Motor neuron (in vitro differentiated cells): ENCODE results near the gene MYH14. TPM values are rescaled to one million over a fixed set of nuclear protein-coding genes. Genes with fewer than 3 reads are reported as not detected.
"Not testable (repeated sequence)": the region's sequence is repeated elsewhere in the genome, so short reads cannot be mapped to it uniquely, and the experiment has no call there.

Experiments used
- ATAC-seq, 8 experiments: fragments of 200-7000 bp; cut with Tn5 transposase; replicated peaks in 6 of 8; 2 replicates each; pipeline ENCODE4 v1.8.0; 2021; ENCODE audit warnings: mild to moderate bottlenecking in 8 of 8, moderate library complexity in 8 of 8
- H3K27ac ChIP-seq, 2 donors: fragments of 250-450 bp; sonication (Bioruptor Pico); 2 replicates each; pipeline ENCODE4 v1.9.0; 2021; ENCODE audit warnings: antibody characterized with exemption in 2 of 2, mild to moderate bottlenecking in 2 of 2, moderate library complexity in 1 of 2
- H3K4me1 ChIP-seq, 2 donors: fragments of 250-450 bp; sonication (Bioruptor Pico); replicated peaks in 1 of 2; 2 replicates each; pipeline ENCODE4 v1.6.1; 2021; ENCODE audit warnings: antibody characterized with exemption in 2 of 2, mild to moderate bottlenecking in 2 of 2, moderate library complexity in 1 of 2
- H3K4me3 ChIP-seq, 5 donors: fragments of 250-450 bp; sonication (Bioruptor Pico); 2 replicates each; pipeline ENCODE4 v1.9.0; 2021; ENCODE audit warnings: antibody characterized with exemption in 5 of 5, mild to moderate bottlenecking in 5 of 5, moderate library complexity in 4 of 5
- WGBS, 10 experiments: fragments of 450-650 bp; shearing (Covaris generic); methylation state at CpG; one replicate each; pipeline ENCODE4 v1.0.0; 2022; 5-methylcytosine and 5-hydroxymethylcytosine counted together
- in situ Hi-C, 9 experiments: fragments of 400-800 bp; cut with MboI; loops; one replicate each; pipeline ENCODE4 v1.15.0; 2021; ENCODE audit warnings: low sequenced_read_pairs in 9 of 9, low pct_unique_long_range_greater_than_20kb in 2 of 9; ENCODE audit not compliant: unreplicated experiment in 9 of 9
- total RNA-seq, 8 experiments: library from RNA; unstranded; fragments of 300-600 nt; gene quantifications; 2 replicates each; pipeline versions ENCODE4 v1.2.3 to v1.2.4, GENCODE V29; 2022

The MYH14 gene
- total RNA-seq, 8 experiments from 2014 or later, result 0.18 to 2.2 (median 0.54) TPM

DNA sequence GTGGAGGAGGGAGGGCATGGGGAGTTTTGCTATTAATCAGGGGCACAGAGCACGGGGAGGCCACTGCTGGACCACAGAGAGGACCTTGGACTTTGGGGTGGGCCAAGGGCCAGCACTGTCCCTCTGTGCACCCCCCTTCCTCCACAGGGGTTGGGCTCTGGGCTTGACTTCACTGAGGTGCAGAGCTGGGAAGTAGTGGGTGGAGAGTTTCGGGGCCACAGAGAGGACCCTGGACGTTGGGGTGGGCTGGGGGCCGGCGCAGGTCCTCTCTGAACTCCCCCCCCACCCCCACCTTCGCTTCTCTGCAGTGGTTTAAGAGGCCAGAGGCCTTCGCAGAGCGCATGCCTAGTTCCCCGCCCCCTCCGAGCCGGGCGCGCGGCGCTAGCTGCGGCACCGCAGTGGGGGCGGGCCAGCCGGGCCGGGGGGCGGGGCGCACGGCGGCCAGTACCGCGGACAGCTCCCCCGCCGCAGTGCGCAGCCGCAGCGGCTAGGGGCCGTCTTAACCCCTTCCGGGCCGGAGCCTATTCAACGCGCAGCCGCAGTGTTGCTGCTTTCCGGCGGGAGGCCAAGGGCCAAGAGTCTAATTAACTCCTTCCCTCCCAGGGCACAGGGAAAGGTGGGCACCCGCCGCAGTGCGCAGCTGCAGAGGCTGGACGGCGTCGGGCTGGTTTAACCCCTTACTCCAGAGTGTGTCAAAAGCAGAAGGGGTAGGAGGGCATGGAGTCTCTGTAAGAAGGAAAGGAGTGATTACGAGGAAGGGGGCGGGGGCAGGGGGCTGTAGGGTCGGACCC is 122.1 kb downstream of the MYH14 start:
- H3K27ac ChIP-seq, result peak overlapping the region in 1 of 2 donors; percentile 9
- 29% methylated on average over 1 of the region's 48 CpGs; no CpG with 5 or more reads in 9 of the 10 experiments for WGBS, 10 experiments
- peak overlapping the region; percentile 21 to 29 (median 26) for H3K4me3 ChIP-seq
- peak in 7 of 8 experiments; percentile 34 to 77 (median 47) for ATAC-seq
- H3K4me1 ChIP-seq, result peaks cover 5 to 6% of the 10 kb centered on the region in 2 donors
- in situ Hi-C loops, result no loop called here

DNA sequence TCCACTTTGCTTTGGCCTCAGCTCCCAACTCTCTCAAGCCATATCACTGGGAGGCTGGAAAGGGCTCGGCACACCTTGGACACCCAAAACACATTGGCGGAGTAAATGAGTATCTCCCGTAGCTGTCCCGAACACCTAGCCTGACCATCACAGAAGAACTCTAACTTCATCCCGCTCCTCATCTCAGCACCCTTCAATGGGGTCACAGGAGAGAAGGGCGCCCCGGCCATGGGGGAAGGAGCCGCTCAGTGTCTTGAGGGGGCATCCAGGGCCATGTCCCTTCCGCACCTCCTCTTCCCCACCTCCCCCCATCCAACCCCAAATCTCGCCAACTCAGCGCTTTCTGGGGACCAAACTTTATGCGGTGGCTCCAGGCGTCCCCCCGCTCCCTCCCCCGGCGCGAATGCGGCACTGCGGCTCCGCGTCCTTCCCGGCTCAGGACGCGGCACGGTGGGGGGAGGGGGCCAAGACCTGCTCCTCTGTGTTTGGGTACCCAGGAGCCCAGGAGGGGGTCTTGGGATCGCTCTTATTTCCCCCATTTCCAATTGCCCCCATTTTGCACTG is 122.8 kb downstream of the MYH14 start:
- peak overlapping the region; percentile 14 to 29 (median 26) for H3K4me3 ChIP-seq
- ATAC-seq, result no peak
- H3K4me1 ChIP-seq, result peaks cover 5 to 6% of the 10 kb centered on the region in 2 donors
- WGBS, 10 experiments, result 80% methylated on average over 1 of the region's 26 CpGs; no CpG with 5 or more reads in 9 of the 10 experiments
- no peak overlapping the region for H3K27ac ChIP-seq
- in situ Hi-C loops, result no loop called here

DNA sequence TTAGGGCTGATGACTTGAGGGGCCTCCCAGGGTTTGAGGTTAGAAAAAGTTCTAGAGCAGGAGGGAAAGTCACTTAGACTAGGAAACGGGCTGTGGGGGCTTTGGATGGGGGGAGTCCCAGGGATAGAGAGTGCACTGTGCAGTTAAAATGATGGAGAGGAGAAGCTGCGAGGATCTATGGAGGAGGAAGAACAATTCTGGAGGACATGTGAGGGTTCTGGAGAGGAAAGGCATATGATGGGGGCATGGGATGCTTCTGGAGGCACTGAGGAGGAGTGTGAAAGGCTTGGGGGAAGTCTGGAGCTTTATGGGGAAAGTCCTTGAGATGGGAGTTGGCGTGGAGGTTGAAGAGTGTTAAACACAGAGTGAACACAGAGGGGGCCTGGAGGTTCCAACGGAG is 123.6 kb downstream of the MYH14 start:
- 0 to 50% (median 35%) methylated on average over 1 to 3 of the region's 4 CpGs; no CpG with 5 or more reads in 5 of the 10 experiments for WGBS, 10 experiments
- Histone ChIP-seq H3K4me3 (no peak overlapping the region), H3K4me1 (peaks cover 5 to 6% of the 10 kb centered on the region in 2 donors), H3K27ac (no peak overlapping the region)
- ATAC-seq, result no peak
- in situ Hi-C loops, result no loop called here

DNA sequence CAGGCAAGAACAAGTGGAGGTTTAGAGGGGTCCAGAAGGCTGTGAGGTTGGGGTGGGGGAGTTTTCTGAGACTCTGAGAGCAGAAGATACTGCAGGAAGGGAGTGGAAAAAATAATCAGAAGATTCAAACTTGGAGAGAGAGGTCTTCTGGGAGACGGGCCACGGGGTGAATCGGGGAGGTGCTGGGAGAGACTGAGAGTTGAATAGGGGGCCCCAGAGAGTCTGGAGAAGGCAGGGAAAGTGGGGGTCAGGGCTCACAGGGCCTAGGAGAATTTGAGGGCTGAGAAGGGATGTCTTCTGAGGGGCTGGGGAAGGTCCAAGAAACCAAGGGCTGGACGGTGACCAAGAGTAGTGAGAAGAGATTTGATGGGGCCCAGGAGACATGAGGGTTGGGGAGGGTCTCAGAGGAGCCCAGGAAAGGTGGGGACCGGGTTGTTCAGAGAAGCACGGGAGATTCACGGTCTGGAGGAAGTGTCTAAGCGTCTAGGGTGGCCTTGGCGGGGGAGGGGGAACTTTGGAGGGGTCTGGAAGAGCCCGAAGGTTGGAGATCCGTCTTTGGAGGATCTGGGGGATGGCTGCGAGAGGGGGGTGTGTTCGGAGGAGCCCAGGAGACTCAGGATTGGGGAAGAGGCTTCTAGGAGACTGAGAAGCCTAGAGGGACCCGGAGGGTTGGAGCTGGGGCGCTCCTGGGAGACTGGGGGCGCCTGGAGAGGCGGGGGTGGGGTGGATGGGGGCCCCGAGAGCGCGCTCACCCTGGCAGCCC is 124.2 kb downstream of the MYH14 start:
- Histone ChIP-seq H3K27ac (no peak overlapping the region), H3K4me1 (peaks cover 5 to 6% of the 10 kb centered on the region in 2 donors), H3K4me3 (peak overlapping the region; percentile 38 to 52 (median 41))
- no peak for ATAC-seq
- in situ Hi-C loops, result no loop called here
- WGBS, 10 experiments, result 4 to 85% (median 54%) methylated on average over 1 to 5 of the region's 20 CpGs; no CpG with 5 or more reads in 6 of the 10 experiments

DNA sequence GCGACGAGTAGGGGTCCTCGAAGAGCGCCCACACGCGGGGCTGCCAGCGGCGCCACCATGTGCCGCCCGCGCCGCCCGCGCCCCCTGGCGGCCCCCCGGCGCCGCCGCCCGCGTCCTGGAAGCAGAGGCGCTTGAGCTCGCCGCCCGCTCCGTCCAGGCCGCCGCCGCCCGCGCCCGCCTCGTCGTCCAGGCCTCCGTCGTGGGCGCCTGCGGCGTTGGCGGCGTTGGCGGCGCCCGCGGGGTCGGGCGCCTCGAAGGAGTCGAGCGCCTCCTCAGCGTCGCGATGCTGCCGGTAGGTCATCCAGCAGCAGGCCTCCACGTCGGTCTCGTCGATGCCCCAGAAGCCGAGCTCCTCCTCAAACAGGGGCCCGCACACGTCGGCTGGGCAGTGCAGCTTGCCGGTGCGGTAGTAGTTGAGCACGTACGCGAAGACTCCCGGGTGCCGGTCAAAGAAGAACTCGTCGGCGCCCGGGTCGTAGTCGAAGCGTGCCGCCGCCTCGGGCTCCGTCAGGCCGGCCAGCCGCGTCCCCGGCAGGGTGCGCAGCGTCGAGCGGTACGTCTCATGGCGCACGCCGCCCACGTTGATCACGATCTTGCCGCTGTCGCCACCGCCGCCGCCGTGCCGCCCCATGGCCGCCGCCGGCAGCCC is 124.9 kb downstream of the MYH14 start:
- Histone ChIP-seq H3K27ac (peak overlapping the region; percentile 51 to 68), H3K4me3 (peak overlapping the region; percentile 38 to 52 (median 41)), H3K4me1 (peaks cover 5 to 6% of the 10 kb centered on the region in 2 donors)
- in situ Hi-C loops, result no loop called here
- no CpG with 5 or more reads among the region's 104 CpGs for WGBS, 10 experiments
- ATAC-seq, result no peak

DNA sequence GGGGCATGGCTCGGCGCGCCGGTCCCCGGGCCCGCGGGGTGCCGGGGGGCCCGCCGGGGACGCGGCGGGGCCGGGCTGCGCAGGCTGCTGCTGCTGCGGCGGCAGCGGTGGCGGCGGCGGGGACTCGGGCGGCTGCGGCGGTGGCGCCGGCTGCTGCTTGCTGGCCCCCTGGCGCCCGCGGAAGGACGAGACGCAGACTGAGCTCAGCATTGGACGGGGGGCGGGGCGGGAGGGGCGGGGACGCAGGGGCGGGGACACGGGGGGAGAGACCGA is 125.4 kb downstream of the MYH14 start:
- no CpG with 5 or more reads among the region's 40 CpGs for WGBS, 10 experiments
- Histone ChIP-seq H3K4me3 (peak overlapping the region; percentile 38 to 52 (median 41)), H3K27ac (peak overlapping the region; percentile 51 to 68), H3K4me1 (peaks cover 5 to 6% of the 10 kb centered on the region in 2 donors)
- peak in 5 of 8 experiments; percentile 30 to 47 (median 40) for ATAC-seq
- in situ Hi-C loops, result no loop called here

DNA sequence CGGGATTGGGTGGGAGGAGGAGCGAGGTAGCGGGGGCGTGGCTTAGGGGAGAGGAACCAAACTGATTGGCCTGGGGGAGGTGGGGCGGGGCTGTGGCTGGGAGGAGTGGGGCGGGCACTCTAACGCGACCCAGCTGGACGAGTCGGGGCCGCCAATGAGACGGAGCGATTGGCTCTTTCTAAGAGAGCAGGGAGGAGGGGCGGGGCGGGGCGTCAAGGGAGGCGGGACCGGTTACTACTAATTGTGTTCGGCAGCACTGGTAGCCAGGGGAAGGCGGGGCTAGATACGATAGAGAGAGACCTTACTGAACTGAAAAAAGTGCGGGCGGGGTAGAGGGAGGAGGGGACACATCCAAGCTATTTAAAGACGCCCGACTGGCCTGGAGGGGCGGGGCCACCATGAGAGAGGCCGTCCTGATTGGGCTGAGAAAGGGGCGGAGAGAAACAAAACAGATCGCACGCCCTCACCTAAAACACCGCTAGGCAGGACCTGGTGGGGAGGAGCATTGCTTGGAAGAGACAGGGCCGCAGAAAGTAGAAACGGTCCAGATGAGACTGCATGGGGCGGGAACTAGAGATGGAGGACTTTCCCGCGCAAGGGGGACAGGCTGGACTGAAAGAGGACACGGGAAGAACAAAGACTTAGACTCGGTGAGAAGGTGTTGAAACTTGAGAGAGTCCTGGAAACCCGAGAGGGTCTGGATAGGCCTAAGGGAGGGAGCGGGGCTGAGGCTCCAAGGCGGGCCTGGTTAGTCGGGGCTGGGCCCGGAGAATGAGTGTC is 125.9 kb downstream of the MYH14 start, which contains the start of gene KCNC3:
Gene KCNC3, minus strand, starts transcription at position 232 of the 780 bp plus-strand sequence. CDS start 295 bp downstream, outside the sequence.
- H3K4me3 ChIP-seq, result peak within 1 kb of the TSS; percentile 40 to 52 (median 42)
- WGBS, 10 experiments, result 0 to 60% (median 19%) methylated on average over 2 to 11 of the region's 43 CpGs; no CpG with 5 or more reads in 4 of the 10 experiments
- H3K4me1 ChIP-seq, result peaks cover 5 to 8% of the 10 kb centered on the region in 2 donors
- H3K27ac ChIP-seq, result peak within 1 kb of the TSS; percentile 68
- ATAC-seq, result peak; percentile 43 to 86 (median 74)
- in situ Hi-C loops, result no loop called here

DNA sequence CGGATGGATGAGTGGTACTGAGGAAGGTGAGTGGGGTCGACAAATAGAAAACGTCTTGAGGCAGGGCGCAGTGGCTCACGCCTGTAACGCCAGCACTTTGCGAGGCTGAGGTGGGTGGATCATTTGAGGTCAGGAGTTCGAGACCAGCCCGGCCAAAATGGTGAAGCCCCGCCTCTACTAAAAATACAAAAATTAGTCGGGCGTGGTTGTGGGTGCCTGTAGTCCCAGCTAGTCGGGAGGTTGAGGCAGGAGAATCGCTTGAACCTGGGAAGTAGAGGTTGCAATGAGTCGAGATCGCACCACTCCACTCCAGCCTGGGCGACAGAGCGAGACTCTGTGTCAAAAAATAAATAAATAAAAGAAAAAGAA is 126.5 kb downstream of the MYH14 start:
- WGBS, 10 experiments, result 4 to 65% (median 56%) methylated on average over 1 to 17 of the region's 18 CpGs; no CpG with 5 or more reads in 3 of the 10 experiments
- H3K27ac ChIP-seq, result peak overlapping the region; percentile 17 to 68

DNA sequence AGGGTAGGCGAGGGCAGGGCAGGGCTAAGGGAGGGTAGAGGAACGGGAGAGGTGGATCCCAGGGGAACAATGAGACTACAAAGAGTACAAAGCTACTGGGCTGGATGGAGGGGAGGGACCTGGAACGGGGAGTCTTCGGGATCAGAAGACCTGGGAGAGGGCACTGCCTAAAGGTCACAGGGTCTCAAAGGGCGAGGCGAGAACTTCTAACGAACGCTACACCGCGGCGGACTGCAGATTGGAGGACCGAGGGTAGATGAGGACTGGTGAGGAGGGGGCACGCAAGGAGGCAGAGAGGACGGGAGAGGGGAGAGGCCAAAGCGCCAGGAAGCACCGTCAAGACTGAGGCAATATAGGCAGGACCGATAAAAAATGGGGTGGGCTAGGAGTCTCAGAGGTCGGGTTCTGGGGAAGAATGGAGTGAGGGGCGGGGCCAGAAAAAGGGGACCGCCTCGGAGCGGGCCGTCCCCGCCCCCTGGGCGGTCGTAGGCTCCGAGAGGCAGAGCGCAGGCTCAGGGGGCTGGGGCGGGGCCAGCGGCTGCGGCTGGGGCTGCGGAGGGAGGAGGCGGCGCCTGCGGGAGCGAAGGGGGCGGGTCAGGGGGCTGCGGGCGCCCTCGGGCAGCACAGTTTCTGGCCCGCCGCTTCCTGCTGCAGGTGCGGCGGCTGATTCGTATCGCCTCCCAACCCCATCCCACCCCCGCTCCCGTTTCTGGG is 127.1 kb downstream of the MYH14 start:
- Histone ChIP-seq H3K4me1 (peaks cover 0 to 3% of the 10 kb centered on the region in 2 donors), H3K4me3 (peak overlapping the region; percentile 29 to 47 (median 39)), H3K27ac (peak overlapping the region; percentile 17 to 68)
- ATAC-seq, result peak in 6 of 8 experiments; percentile 29 to 61 (median 43)
- in situ Hi-C loops, result no loop called here
- 0 to 60% (median 7%) methylated on average over 1 to 14 of the region's 48 CpGs; no CpG with 5 or more reads in 1 of the 10 experiments for WGBS, 10 experiments

More for the DNA sequence above, 126.5 kb downstream of the MYH14 start:
- in situ Hi-C loops, ATAC-seq, H3K4me1 ChIP-seq: not testable (repeated sequence)
- peak overlapping the region; percentile 29 to 47 (median 39) for H3K4me3 ChIP-seq

DNA sequence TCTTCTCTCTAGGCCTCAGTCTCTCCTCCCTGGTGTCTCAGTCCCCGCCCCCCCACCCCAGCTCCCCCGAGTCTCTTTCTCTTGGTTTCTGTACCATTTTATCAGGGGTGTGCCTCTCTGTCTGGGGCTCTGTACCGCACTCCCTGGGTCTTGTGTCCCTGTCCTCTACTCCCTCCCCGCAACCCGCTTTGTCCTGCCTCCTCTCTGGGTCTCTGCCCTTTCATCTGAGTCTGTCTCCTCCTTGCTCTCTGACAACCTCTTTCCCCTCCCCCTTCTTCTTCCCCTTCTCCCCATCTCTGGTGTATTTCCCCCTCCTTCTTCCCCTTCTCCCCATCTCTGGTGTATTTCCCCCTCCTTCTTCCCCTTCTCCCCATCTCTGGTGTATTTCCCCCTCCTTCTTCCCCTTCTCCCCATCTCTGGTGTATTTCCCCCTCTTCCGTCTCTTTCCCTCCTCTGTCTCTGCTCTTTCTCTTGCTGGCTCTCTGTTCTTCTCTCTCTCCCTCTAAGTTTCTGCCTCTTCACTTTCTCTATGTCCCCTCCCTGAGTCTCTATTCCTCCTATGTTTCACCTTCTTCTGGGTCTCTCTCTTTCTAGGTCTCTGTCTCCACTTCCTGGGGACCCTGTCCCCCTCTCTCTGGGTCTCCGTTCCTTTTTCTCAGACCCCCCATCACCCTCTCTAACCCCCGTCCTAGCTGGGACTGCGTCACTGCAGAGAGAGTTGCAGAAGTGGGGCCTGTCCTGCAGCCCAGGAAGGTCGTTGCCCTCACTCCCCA is 128.0 kb downstream of the MYH14 start:
- 0 to 80% (median 35%) methylated on average over 1 to 4 of the region's 10 CpGs; no CpG with 5 or more reads in 5 of the 10 experiments for WGBS, 10 experiments
- peaks cover 0 to 3% of the 10 kb centered on the region in 2 donors for H3K4me1 ChIP-seq
- in situ Hi-C loops, result no loop called here

DNA sequence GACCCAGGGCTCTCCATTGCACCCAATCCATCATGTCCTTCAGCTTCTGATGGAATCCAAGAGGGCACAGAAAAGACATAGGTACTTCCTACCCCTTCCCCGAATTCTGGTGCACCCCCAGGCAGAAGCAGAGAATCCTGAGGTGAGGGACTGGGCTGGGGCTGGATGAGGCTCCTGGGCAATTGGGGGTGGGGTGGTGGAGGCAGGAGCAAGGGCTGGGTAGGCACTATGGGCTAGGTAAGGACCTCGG is 128.5 kb downstream of the MYH14 start:
- Histone ChIP-seq H3K4me3 (peak overlapping the region in 3 of 5 donors; percentile 52 to 61 (median 58)), H3K4me1 (peaks cover 0 to 3% of the 10 kb centered on the region in 2 donors), H3K27ac (no peak overlapping the region)
- no peak for ATAC-seq
- in situ Hi-C loops, result no loop called here
- 0 to 20% (median 0%) methylated on average over 1 of the region's 2 CpGs; no CpG with 5 or more reads in 6 of the 10 experiments for WGBS, 10 experiments

More for the DNA sequence above, 128.0 kb downstream of the MYH14 start:
- H3K27ac ChIP-seq, result no peak overlapping the region
- ATAC-seq, result no peak
- peak overlapping the region; percentile 29 to 58 (median 45) for H3K4me3 ChIP-seq
